GM12878 (cell line): Measurements from ENCODE around the gene SLAMF1. TPM values are rescaled to one million over a fixed set of nuclear protein-coding genes. Genes with fewer than 3 reads are reported as not detected.
A peak's percentile ranks its signal among the peaks of the same experiment; 100 is the strongest.

Source experiments
- ATAC-seq: fragments of 200-7000 bp; cut with Tn5 transposase; 3 replicates; pipeline ENCODE4 v1.9.1; 2020; ENCODE audit warnings: mild to moderate bottlenecking, moderate library complexity
- BruUV-seq: library from RNA; stranded (reverse); fragments of 400-500 nt; replicated peaks from 2 replicates; lab custom pipeline; 2021; lab: Mats Ljungman, UMichigan
- CTCF ChIA-PET: fragments of 300-600 bp; sonication (Branson Sonifier 250); formaldehyde crosslinking; extraction: SDS; loops from one replicate; lab custom pipeline; 2021; ENCODE audit warnings: inconsistent platforms; lab: Yijun Ruan, JAX
- POLR2A ChIA-PET: fragments of 350-600 bp; formaldehyde crosslinking; extraction: SDS; loops from one replicate; lab custom pipeline; 2021; ENCODE audit warnings: inconsistent platforms; lab: Charles Lee
- RAD21 ChIA-PET: fragments of 300-600 bp; sonication (Branson Sonifier 250); formaldehyde crosslinking; loops from one replicate; lab custom pipeline; 2023; ENCODE audit warnings: antibody characterized with exemption; ENCODE audit not compliant: unreplicated experiment; lab: Charles Lee
- SMC1A ChIA-PET: fragments of 300-600 bp; sonication (Branson Sonifier 250); formaldehyde crosslinking; loops from one replicate; lab custom pipeline; 2023; ENCODE audit not compliant: unreplicated experiment, uncharacterized antibody; lab: Charles Lee
- DNase-seq: peaks from one replicate; pipeline ENCODE4 v3.0.0-alpha.2; 2011; ENCODE audit warnings: low read depth, low spot score
- FAIRE-seq: peaks from 3 replicates; lab custom pipeline; 2011; peaks lifted over from hg19 to GRCh38; lab: Jason Lieb, UNC
- H2AFZ ChIP-seq: 2 replicates; pipeline ENCODE4 v1.6.0; 2011; ENCODE audit warnings: low read depth, low read length, control low read depth; ENCODE audit not compliant: control insufficient read depth
- H3K27ac ChIP-seq: 2 replicates; pipeline ENCODE4 v1.5.1; 2011; ENCODE audit warnings: control low read depth; ENCODE audit not compliant: control insufficient read depth, insufficient read depth
- H3K27me3 ChIP-seq, 2 experiments: replicated peaks in 1 of 2; 2 replicates each; pipeline versions ENCODE4 v1.6.0 to v1.6.1; 2011; ENCODE audit warnings: low read length in 1 of 2; ENCODE audit not compliant: control insufficient read depth in 2 of 2, insufficient read depth in 2 of 2
- H3K36me3 ChIP-seq, 2 experiments: 2 replicates each; pipeline ENCODE4 v1.5.1; 2011; ENCODE audit warnings: low read length in 1 of 2; ENCODE audit not compliant: control insufficient read depth in 2 of 2, insufficient read depth in 2 of 2
- H3K4me1 ChIP-seq: 2 replicates; pipeline ENCODE4 v1.6.1; 2011; ENCODE audit warnings: mild to moderate bottlenecking, low read length, moderate library complexity, mixed read lengths; ENCODE audit not compliant: control insufficient read depth, insufficient read depth
- H3K4me2 ChIP-seq: 2 replicates; pipeline ENCODE4 v1.6.0; 2011; ENCODE audit warnings: control low read depth; ENCODE audit not compliant: control insufficient read depth, insufficient read depth
- H3K4me3 ChIP-seq: fragments of 200-600 bp; sonication (generic); 2 replicates; pipeline ENCODE4 v1.5.1; 2016
- H3K79me2 ChIP-seq: 2 replicates; pipeline ENCODE4 v1.6.0; 2011; ENCODE audit warnings: low read length; ENCODE audit not compliant: control insufficient read depth, insufficient read depth
- H3K9ac ChIP-seq: 2 replicates; pipeline ENCODE4 v1.8.0; 2011; ENCODE audit warnings: low read length, control low read depth, mixed read lengths; ENCODE audit not compliant: control insufficient read depth, insufficient read depth
- H3K9me3 ChIP-seq: replicated peaks from 3 replicates; pipeline ENCODE4 v1.5.1; 2011; ENCODE audit warnings: mild to moderate bottlenecking, low read length; ENCODE audit not compliant: control insufficient read depth, insufficient read depth
- H4K20me1 ChIP-seq: 2 replicates; pipeline ENCODE4 v1.6.0; 2011; ENCODE audit not compliant: control insufficient read depth, insufficient read depth
- ASH2L ChIP-seq: fragments of 300-600, 200-600 bp; sonication (generic); IDR thresholded peaks from 2 replicates; pipeline ENCODE4 v1.6.1; 2017; ENCODE audit warnings: low read depth, mild to moderate bottlenecking, borderline replicate concordance
- CBFB ChIP-seq: IDR thresholded peaks from 2 replicates; pipeline ENCODE4 v1.6.1; 2016; ENCODE audit warnings: antibody characterized with exemption, low read depth
- CBX5 ChIP-seq: sonication (generic); IDR thresholded peaks from 2 replicates; pipeline ENCODE4 v1.6.1; 2016; ENCODE audit warnings: low read depth, moderate library complexity, mild to moderate bottlenecking, inconsistent platforms
- CEBPB ChIP-seq, 2 experiments: fragments of 150-350 bp in 1 of 2; IDR thresholded peaks; 2 replicates each; pipeline ENCODE4 v1.6.1; 2012 to 2014; ENCODE audit warnings: low read depth in 2 of 2, low read length in 2 of 2, borderline replicate concordance in 1 of 2, inconsistent platforms in 1 of 2
- CHD1 ChIP-seq: IDR thresholded peaks from 2 replicates; pipeline ENCODE4 v1.6.1; 2012; ENCODE audit warnings: low read depth, low read length, improper control_type of control experiment
- CHD2 ChIP-seq: IDR thresholded peaks from 2 replicates; pipeline ENCODE4 v1.6.1; 2011; ENCODE audit warnings: low read depth, low read length, improper control_type of control experiment, borderline replicate concordance
- MYB ChIP-seq: fragments of 150-350 bp; IDR thresholded peaks from 2 replicates; pipeline ENCODE4 v1.6.1; 2014; ENCODE audit warnings: mild to moderate bottlenecking, low read depth, low read length, borderline replicate concordance
- NR2C2 ChIP-seq: IDR thresholded peaks from 2 replicates; pipeline ENCODE4 v1.6.1; 2011; ENCODE audit warnings: borderline replicate concordance, low read depth; ENCODE audit not compliant: control insufficient read depth, insufficient read length
- POLR2AphosphoS5 ChIP-seq: IDR thresholded peaks from 2 replicates; pipeline ENCODE4 v1.6.1; 2011; ENCODE audit warnings: mild to moderate bottlenecking, low read length, inconsistent platforms
- POU2F2 ChIP-seq: IDR thresholded peaks from 3 replicates; pipeline ENCODE4 v1.6.1; 2011; ENCODE audit warnings: low read depth, mild to moderate bottlenecking, low read length, borderline replicate concordance
- RAD51 ChIP-seq: fragments of 450-650 bp; IDR thresholded peaks from 2 replicates; pipeline ENCODE4 v1.6.1; 2016; ENCODE audit warnings: moderate library complexity, mild to moderate bottlenecking, inconsistent platforms
- SMAD5 ChIP-seq: IDR thresholded peaks from 2 replicates; pipeline ENCODE4 v1.6.1; 2016; ENCODE audit warnings: antibody characterized with exemption, low read depth
- SMC3 ChIP-seq: IDR thresholded peaks from 2 replicates; pipeline ENCODE4 v1.6.1; 2011; ENCODE audit warnings: low read length, improper control_type of control experiment, borderline replicate concordance
- STAT1 ChIP-seq: fragments of 450-650 bp; conservative IDR thresholded peaks from 2 replicates; pipeline ENCODE4 v1.6.1; 2014; ENCODE audit warnings: antibody characterized with exemption, mild to moderate bottlenecking
- SUPT20H ChIP-seq: IDR thresholded peaks from 2 replicates; pipeline ENCODE4 v1.6.1; 2011; ENCODE audit warnings: low read depth, mild to moderate bottlenecking, low read length, moderate library complexity, borderline replicate concordance; ENCODE audit not compliant: control insufficient read depth
- SUZ12 ChIP-seq: fragments of 200-600 bp; sonication (generic); IDR thresholded peaks from one replicate; pipeline ENCODE4 v1.6.1; 2018; ENCODE audit warnings: antibody characterized with exemption, mild to moderate bottlenecking; ENCODE audit not compliant: unreplicated experiment
- TBL1XR1 ChIP-seq: IDR thresholded peaks from 2 replicates; pipeline ENCODE4 v1.6.1; 2012; ENCODE audit warnings: low read depth, low read length, improper control_type of control experiment
- TCF12 ChIP-seq: IDR thresholded peaks from 2 replicates; pipeline ENCODE4 v1.6.1; 2011; ENCODE audit warnings: low read depth, mild to moderate bottlenecking, low read length
- ZNF24 ChIP-seq: fragments of 450-650 bp; IDR thresholded peaks from 2 replicates; pipeline ENCODE4 v1.6.1; 2017; ENCODE audit warnings: antibody characterized with exemption, mild to moderate bottlenecking
- WGBS: methylation state at CpG from one replicate; pipeline ENCODE4 v1.1.6; 2016; ENCODE audit warnings: low lambda C conversion rate; ENCODE audit not compliant: insufficient replicate concordance, insufficient coverage; ENCODE audit errors: missing lambda C conversion rate; 5-methylcytosine and 5-hydroxymethylcytosine counted together
- in situ Hi-C: fragments of 300-500 bp; cut with MboI; formaldehyde crosslinking; loops from 9 replicates; pipeline ENCODE4 v1.14.3; 2018; ENCODE audit warnings: mixed read lengths
- intact Hi-C: fragments of 100-400 bp; cut with micrococcal nuclease; formaldehyde crosslinking; loops from one replicate; pipeline ENCODE4 v1.14.2; 2022; ENCODE audit not compliant: unreplicated experiment
- polyA plus RNA-seq, 11 experiments: library from polyadenylated mRNA; depleted of rRNA in 4 of 11; unstranded in 6 of 11; stranded (reverse) in 5 of 11; fragments of >200 nt; fragmentation: Nextera tagmentation in 4 of 11; fragmentation: Illumina TruSeq in 1 of 11; extraction: Ambion mirVana in 4 of 11; extraction: Trizol in 1 of 11; gene quantifications; 1 replicate in 1 of 11; 2 replicates in 10 of 11; pipeline versions ENCODE4 v1.2.1 to v1.2.3, GENCODE V29; 2011 to 2016; ENCODE audit warnings: inconsistent platforms in 2 of 11, missing spikeins in 2 of 11, low read depth in 1 of 11
- total RNA-seq, 4 experiments: library from RNA; depleted of rRNA in 3 of 4; stranded (reverse); fragments of >200 nt in 3 of 4; fragmentation: Illumina TruSeq in 1 of 4; extraction: Trizol in 1 of 4; gene quantifications; 2 replicates each; pipeline versions ENCODE4 v1.2.1 to v1.2.3, GENCODE V29; 2013 to 2021
- TF ChIP-seq, protein P1 (sequence below): IDR thresholded peaks from 2 replicates; pipeline ENCODE4 v1.6.1; 2012; ENCODE audit warnings: low read length, inconsistent platforms

Gene SLAMF1
- total and polyA plus RNA-seq, 10 of the 15 experiments (the other 5 are each of a cell fraction or from before 2014, with no cell fraction given) = 87.3 to 260 (median 131) TPM

- TF ChIP-seq POU2F2 (no peak), CHD1 (0 out of 2 replicates have a peak, but pooled peaks have one; percentile 30), ASH2L (no peak)
Observed at GRCh38 chr1:160640359-160641123, 6.3 kb downstream of the SLAMF1 start (continued).

GRCh38 chr1:160639652-160640051, 7.2 kb downstream of the SLAMF1 start:
- POLR2A ChIA-PET = interaction anchor here (0.7 to 2.2 kb wide), 14 partner anchors 10 to 92 kb away, joined by 3 to 13 read pairs (median 4); partner anchors contain the start of gene CD48
- peaks cover 11 to 42% of the 10 kb centered on the region in 2 experiments for H3K36me3 ChIP-seq
- no peaks in the 10 kb centered on the region for H4K20me1 ChIP-seq
- 0% methylated on average over 3 of the region's 3 CpGs for WGBS
- H3K27me3 ChIP-seq = no peaks in the 10 kb centered on the region
- H2AFZ ChIP-seq = no peak overlapping the region
- no TSS peak for BruUV-seq
- H3K27ac ChIP-seq = peak overlapping the region; percentile 71
- RAD21 ChIA-PET = interaction anchor here (1.0 to 2.5 kb wide), 14 partner anchors 8 to 429 kb away, joined by 3 to 39 read pairs (median 8); partner anchors contain the start of gene CD48
- in situ Hi-C loops = no loop called here
- FAIRE-seq (no peak), DNase-seq (no peak), ATAC-seq (peak; percentile 9; the same call in 1 of the 3 replicates)
- H3K4me2 ChIP-seq = peak overlapping the region; percentile 76
- SMC1A ChIA-PET = interaction anchor here (0.6 to 2.5 kb wide), 19 partner anchors 7 to 128 kb away, joined by 3 to 51 read pairs (median 4); no protein-coding TSS in a partner anchor
- H3K79me2 ChIP-seq = peaks cover 91% of the 10 kb centered on the region
- CTCF ChIA-PET = interaction anchor here (0.6 to 2.2 kb wide), 12 partner anchors 9 to 237 kb away, joined by 3 to 8 read pairs (median 3); partner anchors contain the start of gene CD48
- intact Hi-C loops = no loop called here
- peak overlapping the region; percentile 59 for H3K9ac ChIP-seq
- H3K4me1 ChIP-seq = peaks cover 45% of the 10 kb centered on the region
- peak overlapping the region; percentile 56 for H3K4me3 ChIP-seq
- H3K9me3 ChIP-seq = no peaks in the 10 kb centered on the region
- TF ChIP-seq SUPT20H (no peak), SUZ12 (no peak), ZNF24 (no peak), SMAD5 (peak; percentile 66; the same call in 1 of the 2 replicates), NR2C2 (no peak), CEBPB (IDR thresholded peaks at IDR 0.05; ENCODE audit: borderline replicate concordance in 1 of 2, low read depth in 2 of 2, low read length in 2 of 2) (no peak), RAD51 (no peak), CBFB (no peak), MYB (no peak), TCF12 (no peak), ASH2L (no peak), SMC3 (0 out of 2 replicates have a peak, but pooled peaks have one; percentile 6), CHD2 (no peak), POLR2AphosphoS5 (peak; percentile 29; the same call in 1 of the 2 replicates), CBX5 (no peak), TBL1XR1 (no peak), STAT1 (no peak)
- TF ChIP-seq, protein P1, sequence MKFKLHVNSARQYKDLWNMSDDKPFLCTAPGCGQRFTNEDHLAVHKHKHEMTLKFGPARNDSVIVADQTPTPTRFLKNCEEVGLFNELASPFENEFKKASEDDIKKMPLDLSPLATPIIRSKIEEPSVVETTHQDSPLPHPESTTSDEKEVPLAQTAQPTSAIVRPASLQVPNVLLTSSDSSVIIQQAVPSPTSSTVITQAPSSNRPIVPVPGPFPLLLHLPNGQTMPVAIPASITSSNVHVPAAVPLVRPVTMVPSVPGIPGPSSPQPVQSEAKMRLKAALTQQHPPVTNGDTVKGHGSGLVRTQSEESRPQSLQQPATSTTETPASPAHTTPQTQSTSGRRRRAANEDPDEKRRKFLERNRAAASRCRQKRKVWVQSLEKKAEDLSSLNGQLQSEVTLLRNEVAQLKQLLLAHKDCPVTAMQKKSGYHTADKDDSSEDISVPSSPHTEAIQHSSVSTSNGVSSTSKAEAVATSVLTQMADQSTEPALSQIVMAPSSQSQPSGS = no peak
